H1 (cell line): ENCODE results near the gene GSDMA. TPM values are rescaled to one million over a fixed set of nuclear protein-coding genes. Genes with fewer than 3 reads are reported as not detected.

Source experiments
- CTCF ChIA-PET: fragments of 300-600 bp; sonication (Branson Sonifier 250); formaldehyde crosslinking; loops from one replicate; lab custom pipeline; 2021; ENCODE audit not compliant: partially characterized antibody; lab: Charles Lee
- POLR2A ChIA-PET: fragments of 300-600 bp; sonication (Branson Sonifier 250); formaldehyde crosslinking; loops from one replicate; lab custom pipeline; 2021; ENCODE audit warnings: inconsistent platforms; ENCODE audit not compliant: partially characterized antibody; lab: Charles Lee
- DNase-seq, 2 experiments: peaks; one replicate each; pipeline versions ENCODE4 v3.0.0 to v3.0.0-alpha.2; 2010 to 2022; ENCODE audit warnings: low spot score in 2 of 2, low read depth in 1 of 2, mixed read lengths in 1 of 2
- FAIRE-seq: peaks from 2 replicates; lab custom pipeline; 2011; peaks lifted over from hg19 to GRCh38; lab: Jason Lieb, UNC
- H2AFZ ChIP-seq: 2 replicates; pipeline ENCODE4 v1.8.1; 2012; ENCODE audit warnings: low read length, inconsistent platforms
- H2AK5ac ChIP-seq: 2 replicates; pipeline ENCODE4 v1.6.1; 2013; ENCODE audit warnings: low read depth, low read length
- H2BK120ac ChIP-seq: replicated peaks from 2 replicates; pipeline ENCODE3; 2013; ENCODE audit warnings: low read depth, low read length, inconsistent platforms
- H2BK12ac ChIP-seq: 2 replicates; pipeline ENCODE4 v1.6.1; 2013; ENCODE audit warnings: low read depth, low read length
- H2BK15ac ChIP-seq: 2 replicates; pipeline ENCODE4 v1.6.1; 2013; ENCODE audit warnings: low read length
- H2BK20ac ChIP-seq: 2 replicates; pipeline ENCODE4 v1.6.1; 2013; ENCODE audit warnings: low read length
- H2BK5ac ChIP-seq: 2 replicates; pipeline ENCODE4 v1.6.1; 2013; ENCODE audit warnings: low read depth, low read length
- H3K14ac ChIP-seq: 2 replicates; pipeline ENCODE4 v1.6.1; 2013; ENCODE audit warnings: inconsistent platforms; ENCODE audit not compliant: insufficient read length
- H3K18ac ChIP-seq: 2 replicates; pipeline ENCODE4 v1.6.1; 2013; ENCODE audit warnings: low read length; ENCODE audit errors: extremely low read depth
- H3K23ac ChIP-seq: 2 replicates; pipeline ENCODE4 v1.6.1; 2013; ENCODE audit warnings: inconsistent platforms; ENCODE audit not compliant: insufficient read length
- H3K23me2 ChIP-seq: 2 replicates; pipeline ENCODE4 v1.6.1; 2013; ENCODE audit warnings: low read depth, low read length
- H3K27ac ChIP-seq: 2 replicates; pipeline ENCODE4 v1.6.1; 2011; ENCODE audit warnings: low read depth, low read length, inconsistent platforms
- H3K27me3 ChIP-seq, 4 experiments: replicated peaks in 1 of 4; 1 replicate in 1 of 4; 2 replicates in 3 of 4; pipeline versions ENCODE4 v1.6.1 to v1.8.1; 2011 to 2013; ENCODE audit warnings: low read length in 3 of 4, mild to moderate bottlenecking in 3 of 4, inconsistent platforms in 2 of 4, mixed read lengths in 2 of 4, moderate library complexity in 1 of 4; ENCODE audit not compliant: control insufficient read depth in 3 of 4, insufficient read depth in 3 of 4; ENCODE audit errors: extremely low read depth in 1 of 4
- H3K36me3 ChIP-seq, 4 experiments: 2 replicates each; pipeline versions ENCODE4 v1.6.1 to v1.8.1; 2011 to 2013; ENCODE audit warnings: mild to moderate bottlenecking in 4 of 4, low read length in 3 of 4, moderate library complexity in 2 of 4, control low read depth in 1 of 4, inconsistent platforms in 1 of 4; ENCODE audit not compliant: insufficient read depth in 4 of 4, control insufficient read depth in 2 of 4
- H3K4ac ChIP-seq: replicated peaks from 2 replicates; pipeline ENCODE3; 2013; ENCODE audit warnings: low read length, low read depth, mixed read lengths, inconsistent platforms; ENCODE audit not compliant: insufficient read length
- H3K4me1 ChIP-seq, 4 experiments: replicated peaks in 1 of 4; 1 replicate in 1 of 4; 2 replicates in 3 of 4; pipeline versions ENCODE4 v1.6.1 to v1.8.1; 2011 to 2013; ENCODE audit warnings: low read length in 3 of 4, inconsistent platforms in 2 of 4, mixed read lengths in 1 of 4; ENCODE audit not compliant: insufficient read depth in 4 of 4, control insufficient read depth in 3 of 4
- H3K4me2 ChIP-seq, 2 experiments: 2 replicates each; pipeline versions ENCODE4 v1.6.1 to v1.8.1; 2011 to 2013; ENCODE audit warnings: low read depth in 2 of 2, low read length in 2 of 2, control low read depth in 1 of 2, inconsistent platforms in 1 of 2, mild to moderate bottlenecking in 1 of 2; ENCODE audit not compliant: insufficient read depth in 1 of 2
- H3K4me3 ChIP-seq, 4 experiments: fragments of 200-600, 300-600 bp in 1 of 4; sonication (generic), shearing (Covaris generic), sonication (Bioruptor Twin) in 1 of 4; 2 replicates each; pipeline versions ENCODE4 v1.5.1 to v1.8.1; 2011 to 2016; ENCODE audit warnings: low read length in 4 of 4, low read depth in 3 of 4, control low read depth in 2 of 4, inconsistent platforms in 2 of 4, mild to moderate bottlenecking in 2 of 4, mixed read lengths in 1 of 4, moderate library complexity in 1 of 4; ENCODE audit not compliant: insufficient read depth in 2 of 4; ENCODE audit errors: extremely low read depth in 1 of 4
- H3K56ac ChIP-seq: replicated peaks from 2 replicates; pipeline ENCODE3; 2013; ENCODE audit warnings: low read depth, mild to moderate bottlenecking, mixed read lengths, low read length, inconsistent platforms; ENCODE audit not compliant: insufficient read length
- H3K79me1 ChIP-seq: 2 replicates; pipeline ENCODE4 v1.6.1; 2013; ENCODE audit warnings: low read depth, low read length, control low read depth
- H3K79me2 ChIP-seq, 2 experiments: 2 replicates each; pipeline versions ENCODE4 v1.6.1 to v1.8.1; 2012 to 2013; ENCODE audit warnings: low read length in 2 of 2, mild to moderate bottlenecking in 2 of 2, inconsistent platforms in 1 of 2; ENCODE audit not compliant: insufficient read depth in 2 of 2, control insufficient read depth in 1 of 2
- H3K9ac ChIP-seq, 4 experiments: replicated peaks in 1 of 4; 1 replicate in 1 of 4; 2 replicates in 3 of 4; pipeline versions ENCODE4 v1.6.1 to v1.8.1; 2011 to 2013; ENCODE audit warnings: low read depth in 3 of 4, low read length in 3 of 4, control low read depth in 2 of 4, mild to moderate bottlenecking in 2 of 4, moderate library complexity in 2 of 4, inconsistent platforms in 1 of 4; ENCODE audit errors: extremely low read depth in 1 of 4
- H3K9me3 ChIP-seq, 2 experiments: 2 replicates each; pipeline versions ENCODE4 v1.6.1 to v1.8.1; 2012 to 2013; ENCODE audit warnings: mild to moderate bottlenecking in 2 of 2, moderate library complexity in 2 of 2, control low read depth in 1 of 2, inconsistent platforms in 1 of 2, low read depth in 1 of 2, low read length in 1 of 2, mixed read lengths in 1 of 2; ENCODE audit not compliant: insufficient read depth in 2 of 2
- H4K20me1 ChIP-seq, 2 experiments: replicated peaks in 1 of 2; 2 replicates each; pipeline versions ENCODE3 to v1.8.1; 2011 to 2013; ENCODE audit warnings: inconsistent platforms in 2 of 2, low read length in 2 of 2, mild to moderate bottlenecking in 1 of 2; ENCODE audit not compliant: insufficient read depth in 2 of 2, control insufficient read depth in 1 of 2
- H4K5ac ChIP-seq: 2 replicates; pipeline ENCODE4 v1.6.1; 2013; ENCODE audit warnings: low read length, low read depth, mixed read lengths, inconsistent platforms; ENCODE audit not compliant: insufficient read length
- H4K8ac ChIP-seq: 2 replicates; pipeline ENCODE4 v1.8.0; 2013; ENCODE audit warnings: mild to moderate bottlenecking, moderate library complexity, low read length, inconsistent platforms; ENCODE audit not compliant: insufficient read depth; ENCODE audit errors: extremely low read depth
- H4K91ac ChIP-seq: replicated peaks from 2 replicates; pipeline ENCODE3; 2013; ENCODE audit warnings: low read length, mixed read lengths, inconsistent platforms; ENCODE audit not compliant: insufficient read length
- ATF3 ChIP-seq: IDR thresholded peaks from 2 replicates; pipeline ENCODE4 v1.6.1; 2011; ENCODE audit warnings: low read depth, mild to moderate bottlenecking, low read length; ENCODE audit not compliant: insufficient read depth
- CEBPB ChIP-seq: IDR thresholded peaks from 2 replicates; pipeline ENCODE4 v1.6.1; 2012; ENCODE audit warnings: low read depth, low read length
- CREB1 ChIP-seq: IDR thresholded peaks from 2 replicates; pipeline ENCODE4 v1.6.1; 2012; ENCODE audit warnings: inconsistent platforms
- E2F6 ChIP-seq: IDR thresholded peaks from 2 replicates; pipeline ENCODE4 v1.6.1; 2012; ENCODE audit warnings: inconsistent platforms
- GTF2F1 ChIP-seq: IDR thresholded peaks from 2 replicates; pipeline ENCODE4 v1.6.1; 2012; ENCODE audit warnings: low read depth, low read length, improper control_type of control experiment, borderline replicate concordance
- KDM1A ChIP-seq: fragments of 200-600, 300-600 bp; sonication (generic); IDR thresholded peaks from 2 replicates; pipeline ENCODE4 v1.7.1; 2016; ENCODE audit warnings: mild to moderate bottlenecking, low read length, borderline replicate concordance
- MAFK ChIP-seq: IDR thresholded peaks from 2 replicates; pipeline ENCODE4 v1.6.1; 2012; ENCODE audit warnings: low read depth, mild to moderate bottlenecking, improper control_type of control experiment, low read length
- RXRA ChIP-seq: IDR thresholded peaks from 2 replicates; pipeline ENCODE4 v1.6.1; 2011; ENCODE audit warnings: low read depth, mild to moderate bottlenecking, low read length, moderate library complexity; ENCODE audit not compliant: insufficient read depth
- SAP30 ChIP-seq: fragments of 300-600 bp; sonication (generic); IDR thresholded peaks from 2 replicates; pipeline ENCODE4 v1.7.1; 2012; ENCODE audit warnings: low read length, moderate library complexity, mild to moderate bottlenecking, inconsistent platforms; ENCODE audit not compliant: insufficient read depth, insufficient replicate concordance
- SP2 ChIP-seq: IDR thresholded peaks from 2 replicates; pipeline ENCODE4 v1.6.1; 2012; ENCODE audit warnings: mild to moderate bottlenecking, low read length, inconsistent platforms
- TBP ChIP-seq: IDR thresholded peaks from 2 replicates; pipeline ENCODE4 v1.6.1; 2011; ENCODE audit warnings: low read depth, low read length, improper control_type of control experiment
- TEAD4 ChIP-seq: IDR thresholded peaks from 2 replicates; pipeline ENCODE4 v1.6.1; 2012; ENCODE audit warnings: low read depth, low read length, inconsistent platforms, mixed read lengths
- YY1 ChIP-seq: IDR thresholded peaks from 2 replicates; pipeline ENCODE4 v1.6.1; 2011; ENCODE audit warnings: low read depth, mild to moderate bottlenecking, low read length
- WGBS, 2 experiments: shearing (Covaris generic) in 1 of 2; methylation state at CpG; one replicate each; pipeline versions ENCODE4 v1.1.6 to v1.1.7; 2013 to 2015; ENCODE audit warnings: low lambda C conversion rate in 2 of 2, mixed read lengths in 2 of 2, inconsistent platforms in 1 of 2, low coverage in 1 of 2, missing lambda C conversion rate in 1 of 2; ENCODE audit not compliant: insufficient replicate concordance in 2 of 2, insufficient coverage in 1 of 2, insufficient read length in 1 of 2; ENCODE audit errors: extremely low coverage in 1 of 2, missing lambda C conversion rate in 1 of 2; 5-methylcytosine and 5-hydroxymethylcytosine counted together
- polyA plus RNA-seq, 7 experiments: library from polyadenylated mRNA; depleted of rRNA in 3 of 7; stranded (reverse) in 5 of 7; unstranded in 2 of 7; fragments of >200 nt in 5 of 7; fragments of 200-250 nt in 2 of 7; gene quantifications; 1 replicate in 5 of 7; 2 replicates in 1 of 7; 4 replicates in 1 of 7; pipeline versions ENCODE4 v1.2.1 to v1.2.3, GENCODE V29; 2011 to 2013; ENCODE audit warnings: missing spikeins in 2 of 7, mixed read lengths in 2 of 7
- total RNA-seq: library from RNA; stranded (reverse); fragmentation: NEBNext Ultra II Directional; extraction: Animal tissue kit (Norgen Biotek cat#: 25700); gene quantifications from 2 replicates; pipeline ENCODE4 v1.2.1, GENCODE V29; 2021

GSDMA gene
- total and polyA plus RNA-seq, 2 of the 8 experiments (the other 6 are each of a cell fraction or from before 2014, with no cell fraction given) = 0.03 TPM; not detected in 1

GRCh38 chr17:39966771-39967170 is 4.0 kb downstream of the GSDMA start:
- Histone ChIP-seq H4K91ac (no peak overlapping the region), H3K27ac (no peak overlapping the region), H3K4me1 (no peaks in the 10 kb centered on the region; a peak in 1 of 7 replicates), H3K4ac (no peak overlapping the region), H2AK5ac (no peak overlapping the region), H4K20me1 (no peaks in the 10 kb centered on the region), H3K14ac (no peak overlapping the region), H3K4me3 (no peak overlapping the region), H4K5ac (no peak overlapping the region), H3K9ac (no peak overlapping the region), H2BK120ac (no peak overlapping the region), H3K36me3 (no peaks in the 10 kb centered on the region), H3K79me1 (no peaks in the 10 kb centered on the region), H2BK20ac (no peak overlapping the region), H3K23me2 (no peaks in the 10 kb centered on the region; the same call in 1 of the 2 replicates), H3K79me2 (no peaks in the 10 kb centered on the region), H3K23ac (no peak overlapping the region), H2BK15ac (no peak overlapping the region), H3K9me3 (no peaks in the 10 kb centered on the region), H3K27me3 (peaks cover 0 to 3% (median 1%) of the 10 kb centered on the region in 4 experiments; a peak in 3 of 7 replicates), H3K56ac (no peak overlapping the region), H2BK12ac (no peak overlapping the region), H3K4me2 (no peak overlapping the region), H4K8ac (no peak overlapping the region), H3K18ac (no peak overlapping the region), H2AFZ (no peak overlapping the region), H2BK5ac (no peak overlapping the region)
- CTCF ChIA-PET = interaction anchor here (1.4 to 11.9 kb wide), 4 partner anchors 8 to 61 kb away, joined by 4 to 96 read pairs (median 6); partner anchors contain the start of gene GSDMA
- no peak for TF ChIP-seq YY1
- no peak for TF ChIP-seq KDM1A
- TF ChIP-seq MAFK = no peak
- TF ChIP-seq CEBPB = no peak
- no peak for TF ChIP-seq RXRA
- TF ChIP-seq GTF2F1 = no peak
- TF ChIP-seq E2F6 = no peak
- no peak for TF ChIP-seq TEAD4
- TF ChIP-seq ATF3 = no peak
- TF ChIP-seq SP2 = no peak
- no peak for TF ChIP-seq TBP
- no peak for TF ChIP-seq CREB1
- no peak for TF ChIP-seq SAP30
- DNase-seq = no peak
- FAIRE-seq = no peak
- WGBS, 2 experiments = 94% methylated on average over 6 of the region's 6 CpGs; no CpG with 5 or more reads in 1 of the 2 experiments
- POLR2A ChIA-PET = no interaction called here
